Measurements from ENCODE around the gene C6. TPM values are rescaled to one million over a fixed set of nuclear protein-coding genes. Genes with fewer than 3 reads are reported as not detected.

Gene C6
- total and polyA plus RNA-seq, 2 of the 8 experiments (the other 6 are each of a cell fraction or from before 2014, with no cell fraction given) = not detected

- Histone ChIP-seq H3K4me1 (replicated peaks in 1 of 4; ENCODE audit: control insufficient read depth in 3 of 4, insufficient read depth in 4 of 4, low read length in 3 of 4) (no peaks in the 10 kb centered on the region), H3K23me2 (ENCODE audit: low read depth, low read length) (no peaks in the 10 kb centered on the region), H2BK120ac (replicated peaks; ENCODE audit: low read depth, low read length) (no peak overlapping the region), H3K56ac (replicated peaks; ENCODE audit: insufficient read length, low read depth, low read length) (no peak overlapping the region), H3K9me3 (ENCODE audit: insufficient read depth in 2 of 2, low read depth in 1 of 2, low read length in 1 of 2) (no peaks in the 10 kb centered on the region; a peak in 1 of 4 replicates), H3K4me2 (ENCODE audit: insufficient read depth in 1 of 2, low read depth in 2 of 2, low read length in 2 of 2) (no peak overlapping the region), H3K79me2 (ENCODE audit: control insufficient read depth in 1 of 2, insufficient read depth in 2 of 2, low read length in 2 of 2) (no peaks in the 10 kb centered on the region), H3K36me3 (ENCODE audit: control insufficient read depth in 2 of 4, insufficient read depth in 4 of 4, low read length in 3 of 4) (no peaks in the 10 kb centered on the region), H3K23ac (ENCODE audit: insufficient read length) (no peak overlapping the region), H3K27ac (ENCODE audit: low read depth, low read length) (no peak overlapping the region), H4K91ac (replicated peaks; ENCODE audit: insufficient read length, low read length) (no peak overlapping the region), H2BK12ac (ENCODE audit: low read depth, low read length) (no peak overlapping the region), H4K20me1 (replicated peaks in 1 of 2; ENCODE audit: control insufficient read depth in 1 of 2, insufficient read depth in 2 of 2, low read length in 2 of 2) (no peaks in the 10 kb centered on the region), H2BK15ac (ENCODE audit: low read length) (no peak overlapping the region), H2AFZ (ENCODE audit: low read length) (no peak overlapping the region), H2BK20ac (ENCODE audit: low read length) (no peak overlapping the region), H3K9ac (replicated peaks in 1 of 4; ENCODE audit: extremely low read depth in 1 of 4, low read depth in 3 of 4, low read length in 3 of 4) (no peak overlapping the region), H4K8ac (ENCODE audit: extremely low read depth, insufficient read depth, low read length) (no peak overlapping the region), H3K4me3 (ENCODE audit: extremely low read depth in 1 of 4, insufficient read depth in 2 of 4, low read depth in 3 of 4, low read length in 4 of 4) (no peak overlapping the region), H3K27me3 (replicated peaks in 1 of 4; ENCODE audit: control insufficient read depth in 3 of 4, extremely low read depth in 1 of 4, insufficient read depth in 3 of 4, low read length in 3 of 4) (no peaks in the 10 kb centered on the region), H3K18ac (ENCODE audit: extremely low read depth, low read length) (no peak overlapping the region), H2BK5ac (ENCODE audit: low read depth, low read length) (no peak overlapping the region), H3K14ac (ENCODE audit: insufficient read length) (no peak overlapping the region), H4K5ac (ENCODE audit: insufficient read length, low read depth, low read length) (no peak overlapping the region), H2AK5ac (ENCODE audit: low read depth, low read length) (no peak overlapping the region), H3K4ac (replicated peaks; ENCODE audit: insufficient read length, low read depth, low read length) (no peak overlapping the region), H3K79me1 (ENCODE audit: low read depth, low read length) (no peaks in the 10 kb centered on the region)
- ChIA-PET CTCF (ENCODE audit: partially characterized antibody) (no interaction called here), POLR2A (ENCODE audit: partially characterized antibody) (no interaction called here)
- FAIRE-seq (no peak), DNase-seq (ENCODE audit: low read depth in 1 of 2, low spot score in 2 of 2) (no peak)
- 94% methylated on average over 4 of the region's 4 CpGs; no CpG with 5 or more reads in 1 of the 2 experiments for WGBS, 2 experiments (ENCODE audit: extremely low coverage in 1 of 2, insufficient coverage in 1 of 2, insufficient read length in 1 of 2, insufficient replicate concordance in 2 of 2, low coverage in 1 of 2, low lambda C conversion rate in 2 of 2, missing lambda C conversion rate in 1 of 2)
- TF ChIP-seq SIRT6 (IDR thresholded peaks at IDR 0.05; ENCODE audit: low read length) = no peak
- no peak for TF ChIP-seq NANOG (IDR thresholded peaks at IDR 0.05; ENCODE audit: insufficient read depth, low read depth, low read length, poor library complexity, severe bottlenecking)
- TF ChIP-seq RNF2 (IDR thresholded peaks at IDR 0.05; ENCODE audit: borderline replicate concordance, low read depth, low read length, missing control alignments, poor library complexity, severe bottlenecking) = no peak
- TF ChIP-seq RFX5 (IDR thresholded peaks at IDR 0.05; ENCODE audit: borderline replicate concordance, low read depth, low read length) = no peak
Measured at GRCh38 chr5:41256400-41256799, 43.1 kb upstream of the C6 start.

Measured in H1 (cell line).